ENCODE data around the gene SWAP70.

The SWAP70 gene

DNA sequence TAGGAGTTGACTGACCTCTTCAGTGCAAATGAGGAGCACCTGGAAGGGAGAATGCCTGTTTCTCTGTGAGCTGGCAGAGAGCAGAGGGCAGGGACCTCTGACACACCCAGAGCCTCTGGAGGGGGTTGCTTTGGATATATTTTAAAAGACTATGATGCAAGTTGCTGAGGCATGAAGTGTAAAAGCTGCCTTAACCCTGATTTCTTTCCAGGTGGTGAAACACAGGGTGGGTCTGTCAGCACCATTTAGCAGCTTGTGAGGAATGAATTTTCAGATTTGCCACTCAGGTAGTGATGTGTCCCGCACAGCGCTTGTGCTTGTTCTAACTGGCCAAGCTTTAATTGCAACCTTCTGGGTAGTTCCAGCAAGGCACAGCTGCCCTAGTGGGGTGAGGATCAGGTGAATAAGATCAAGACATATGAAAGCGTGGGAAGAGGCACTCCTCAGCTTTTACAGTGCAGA lies 90.2 kb downstream of the SWAP70 start:
- H3K9me3 Mint-ChIP-seq = no peaks in the 10 kb centered on the region
- H3K36me3 Mint-ChIP-seq (ENCODE audit: low read depth) = peaks cover 3% of the 10 kb centered on the region
- peaks cover 24% of the 10 kb centered on the region for H3K4me1 Mint-ChIP-seq (ENCODE audit: low read depth)
- H3K4me3 Mint-ChIP-seq = no peak overlapping the region
- H3K27ac Mint-ChIP-seq = no peak overlapping the region
- no peaks in the 10 kb centered on the region for H3K27me3 Mint-ChIP-seq (ENCODE audit: low read depth)

- Mint-ChIP-seq H3K4me3 (no peak overlapping the region), H3K27me3 (ENCODE audit: low read depth) (no peaks in the 10 kb centered on the region), H3K36me3 (ENCODE audit: low read depth) (no peaks in the 10 kb centered on the region), H3K4me1 (ENCODE audit: low read depth) (peaks cover 35% of the 10 kb centered on the region), H3K9me3 (no peaks in the 10 kb centered on the region), H3K27ac (no peak overlapping the region)
Observed at GRCh38 chr11:9755561-9756185, 91.8 kb downstream of the SWAP70 start.

- H3K27ac Mint-ChIP-seq = peak overlapping the region; percentile 23
- H3K4me1 Mint-ChIP-seq (ENCODE audit: low read depth) = peaks cover 35% of the 10 kb centered on the region
- H3K9me3 Mint-ChIP-seq = no peaks in the 10 kb centered on the region
- no peaks in the 10 kb centered on the region for H3K36me3 Mint-ChIP-seq (ENCODE audit: low read depth)
- no peak overlapping the region for H3K4me3 Mint-ChIP-seq
- no peaks in the 10 kb centered on the region for H3K27me3 Mint-ChIP-seq (ENCODE audit: low read depth)
Observed at GRCh38 chr11:9756461-9756860, 92.6 kb downstream of the SWAP70 start.

DNA sequence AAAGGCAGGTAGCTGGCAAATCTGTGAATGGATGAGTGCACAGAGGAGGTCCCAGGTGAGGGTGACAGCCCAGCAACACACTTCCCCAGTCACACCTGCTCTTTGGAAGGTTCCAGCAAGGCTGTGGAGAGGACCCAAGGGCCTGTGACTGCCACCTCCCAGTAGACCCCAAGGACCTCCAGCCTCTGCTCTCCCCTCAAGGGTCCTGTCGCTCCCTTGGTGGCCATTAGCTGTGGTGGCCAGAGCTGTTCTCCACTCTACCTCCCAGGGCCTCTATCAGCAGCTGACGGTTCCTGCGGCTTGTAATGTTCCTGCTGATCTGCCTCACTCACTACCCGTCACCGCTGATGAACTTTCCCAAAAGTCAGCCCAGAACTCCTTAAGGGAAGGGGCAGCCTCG lies 93.0 kb downstream of the SWAP70 start:
- Mint-ChIP-seq H3K4me1 (ENCODE audit: low read depth) (peaks cover 37% of the 10 kb centered on the region), H3K4me3 (no peak overlapping the region)

DNA sequence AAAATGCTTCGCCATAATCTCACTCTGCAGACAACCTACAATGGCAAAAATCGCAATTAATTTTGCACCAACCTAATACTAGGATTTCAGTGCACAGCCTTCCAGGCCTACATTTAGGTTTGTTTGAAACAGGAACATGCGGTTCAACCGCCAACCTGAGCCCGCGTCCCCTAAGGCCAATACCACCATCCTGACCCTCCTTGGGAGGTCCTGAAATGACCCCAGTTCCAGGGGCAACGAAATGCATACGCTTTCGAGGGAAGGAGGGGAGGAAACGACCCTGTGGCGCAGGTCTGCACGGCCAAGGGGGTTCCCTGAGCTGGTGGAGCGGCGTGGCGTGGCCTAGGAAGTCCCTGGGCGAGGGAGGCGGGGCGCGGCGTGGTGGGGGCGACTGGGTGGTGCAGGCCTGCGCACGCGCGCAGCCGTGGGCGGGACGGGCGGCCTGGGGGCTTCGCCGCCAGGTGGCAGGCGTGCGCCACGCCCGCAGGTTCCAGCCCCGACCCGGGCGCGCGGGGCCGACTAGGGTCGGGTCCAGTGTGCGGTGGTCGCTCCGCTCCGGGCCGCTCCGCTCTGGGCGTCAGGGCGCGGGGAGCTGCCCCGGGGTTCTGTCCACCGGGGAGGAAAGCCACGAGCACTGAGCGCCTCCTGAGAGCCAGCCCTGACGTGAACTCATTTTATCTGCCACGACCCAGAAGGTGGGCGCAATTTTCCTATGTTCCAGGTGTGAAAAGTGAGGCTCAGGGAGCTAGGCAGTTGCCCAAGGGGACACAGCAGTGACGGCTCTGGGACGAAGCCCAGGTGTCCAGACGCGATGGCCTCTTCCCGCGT lies 94.1 kb downstream of the SWAP70 start:
- Mint-ChIP-seq H3K4me3 (peak overlapping the region; percentile 73), H3K4me1 (ENCODE audit: low read depth) (peaks cover 38% of the 10 kb centered on the region), H3K9me3 (no peaks in the 10 kb centered on the region), H3K36me3 (ENCODE audit: low read depth) (no peaks in the 10 kb centered on the region), H3K27me3 (ENCODE audit: low read depth) (no peaks in the 10 kb centered on the region), H3K27ac (peak overlapping the region; percentile 79)

More for the DNA sequence above, 93.0 kb downstream of the SWAP70 start:
- Mint-ChIP-seq H3K27ac (peak overlapping the region; percentile 37), H3K27me3 (ENCODE audit: low read depth) (no peaks in the 10 kb centered on the region), H3K36me3 (ENCODE audit: low read depth) (no peaks in the 10 kb centered on the region), H3K9me3 (no peaks in the 10 kb centered on the region)

DNA sequence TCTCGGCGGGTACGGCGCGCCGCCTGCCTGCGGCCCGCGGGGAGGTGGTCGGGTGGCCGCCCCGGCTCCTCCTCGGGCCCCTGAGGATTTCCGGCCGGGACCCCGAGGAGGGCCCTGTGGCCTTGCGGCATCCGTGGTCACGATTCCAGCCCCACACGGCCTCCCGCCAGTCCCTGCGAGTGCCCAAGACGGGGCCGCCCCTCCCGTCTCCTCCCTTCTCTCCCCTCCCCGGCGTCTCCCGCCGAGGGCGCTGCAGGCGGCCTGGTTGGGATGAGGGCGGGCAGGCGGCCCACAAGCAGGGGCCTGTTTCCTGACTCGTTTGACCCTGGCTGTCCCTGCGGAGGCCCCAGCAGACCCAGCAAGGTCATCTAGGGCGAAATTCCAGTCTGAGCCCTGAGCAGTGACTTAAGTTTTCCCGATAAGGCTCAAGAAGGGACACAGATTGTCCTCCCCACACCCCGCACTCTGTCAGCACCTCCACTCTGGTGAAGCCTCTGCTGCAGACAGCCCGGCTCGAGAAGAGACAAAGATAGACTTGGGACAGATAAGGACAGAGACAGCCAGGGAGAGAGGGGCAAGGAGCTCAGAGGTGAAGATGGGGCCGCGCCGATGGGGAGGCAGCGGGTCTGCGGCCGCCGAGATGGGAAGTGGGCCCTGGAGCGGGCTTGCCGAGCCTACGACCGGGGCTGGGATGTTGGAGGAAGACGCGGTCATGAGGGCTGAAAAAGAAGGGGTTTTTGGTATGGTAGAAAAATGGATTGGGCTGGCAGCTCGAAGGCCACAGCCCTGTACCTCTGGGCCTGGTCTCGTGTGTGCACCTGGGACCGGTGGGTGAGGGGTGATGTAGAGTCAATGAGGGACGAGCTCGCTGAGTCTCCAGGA lies 95.0 kb downstream of the SWAP70 start:
- H3K27me3 Mint-ChIP-seq (ENCODE audit: low read depth) = no peaks in the 10 kb centered on the region
- peaks cover 36% of the 10 kb centered on the region for H3K4me1 Mint-ChIP-seq (ENCODE audit: low read depth)
- H3K36me3 Mint-ChIP-seq (ENCODE audit: low read depth) = no peaks in the 10 kb centered on the region
- peak overlapping the region; percentile 81 for H3K27ac Mint-ChIP-seq
- H3K9me3 Mint-ChIP-seq = no peaks in the 10 kb centered on the region
- peak overlapping the region; percentile 75 for H3K4me3 Mint-ChIP-seq

GRCh38 chr11:9759519-9760192 lies 95.8 kb downstream of the SWAP70 start:
- H3K4me1 Mint-ChIP-seq (ENCODE audit: low read depth) = peaks cover 39% of the 10 kb centered on the region
- no peaks in the 10 kb centered on the region for H3K27me3 Mint-ChIP-seq (ENCODE audit: low read depth)
- H3K27ac Mint-ChIP-seq = peak overlapping the region; percentile 81
- peak overlapping the region; percentile 75 for H3K4me3 Mint-ChIP-seq
- H3K36me3 Mint-ChIP-seq (ENCODE audit: low read depth) = no peaks in the 10 kb centered on the region
- no peaks in the 10 kb centered on the region for H3K9me3 Mint-ChIP-seq

- no peaks in the 10 kb centered on the region for H3K9me3 Mint-ChIP-seq
- H3K27me3 Mint-ChIP-seq (ENCODE audit: low read depth) = no peaks in the 10 kb centered on the region
- H3K4me3 Mint-ChIP-seq = no peak overlapping the region
- H3K36me3 Mint-ChIP-seq (ENCODE audit: low read depth) = no peaks in the 10 kb centered on the region
- peak overlapping the region; percentile 81 for H3K27ac Mint-ChIP-seq
- H3K4me1 Mint-ChIP-seq (ENCODE audit: low read depth) = peaks cover 39% of the 10 kb centered on the region
Observed at GRCh38 chr11:9760193-9760575, 96.3 kb downstream of the SWAP70 start.

DNA sequence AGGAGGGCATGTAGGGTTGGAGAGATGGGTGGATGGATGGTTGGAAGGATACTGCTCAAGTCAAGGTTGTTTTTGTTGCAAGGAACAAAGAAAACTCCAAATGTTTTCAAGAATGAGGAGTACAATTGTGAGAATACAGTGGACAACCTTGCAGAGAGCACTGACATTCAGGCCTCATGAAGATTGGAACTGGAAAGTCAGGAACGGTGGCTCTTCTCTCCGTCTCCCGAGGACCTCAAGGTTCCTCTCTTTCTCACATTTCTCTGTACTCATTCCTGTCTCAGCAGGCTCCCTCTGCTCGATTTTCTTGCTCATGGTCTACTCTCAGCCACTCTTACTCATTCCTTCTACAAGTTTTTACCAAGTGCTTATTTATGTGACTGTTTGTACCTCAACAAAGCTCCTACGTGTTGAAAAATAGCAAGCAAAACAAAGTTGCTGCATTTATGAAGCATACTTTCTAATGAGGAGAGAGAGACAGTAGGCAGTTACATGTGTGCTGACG lies 97.6 kb downstream of the SWAP70 start:
- no peaks in the 10 kb centered on the region for H3K27me3 Mint-ChIP-seq (ENCODE audit: low read depth)
- peaks cover 33% of the 10 kb centered on the region for H3K4me1 Mint-ChIP-seq (ENCODE audit: low read depth)

GRCh38 chr11:9762531-9762930 lies 98.7 kb downstream of the SWAP70 start:
- no peak overlapping the region for H3K27ac Mint-ChIP-seq
- H3K9me3 Mint-ChIP-seq = no peaks in the 10 kb centered on the region
- H3K4me1 Mint-ChIP-seq (ENCODE audit: low read depth) = peaks cover 32% of the 10 kb centered on the region
- no peak overlapping the region for H3K4me3 Mint-ChIP-seq
- no peaks in the 10 kb centered on the region for H3K27me3 Mint-ChIP-seq (ENCODE audit: low read depth)
- H3K36me3 Mint-ChIP-seq (ENCODE audit: low read depth) = no peaks in the 10 kb centered on the region

More for the DNA sequence above, 97.6 kb downstream of the SWAP70 start:
- no peaks in the 10 kb centered on the region for H3K9me3 Mint-ChIP-seq
- H3K36me3 Mint-ChIP-seq (ENCODE audit: low read depth) = no peaks in the 10 kb centered on the region
- H3K27ac Mint-ChIP-seq = no peak overlapping the region
- H3K4me3 Mint-ChIP-seq = no peak overlapping the region

GRCh38 chr11:9763301-9763700 lies 99.4 kb downstream of the SWAP70 start:
- H3K36me3 Mint-ChIP-seq (ENCODE audit: low read depth) = no peaks in the 10 kb centered on the region
- no peaks in the 10 kb centered on the region for H3K9me3 Mint-ChIP-seq
- peaks cover 28% of the 10 kb centered on the region for H3K4me1 Mint-ChIP-seq (ENCODE audit: low read depth)
- no peak overlapping the region for H3K4me3 Mint-ChIP-seq
- no peak overlapping the region for H3K27ac Mint-ChIP-seq
- H3K27me3 Mint-ChIP-seq (ENCODE audit: low read depth) = no peaks in the 10 kb centered on the region

- Mint-ChIP-seq H3K27me3 (ENCODE audit: low read depth) (no peaks in the 10 kb centered on the region), H3K4me1 (ENCODE audit: low read depth) (peaks cover 14% of the 10 kb centered on the region), H3K36me3 (ENCODE audit: low read depth) (no peaks in the 10 kb centered on the region), H3K4me3 (no peak overlapping the region), H3K9me3 (no peaks in the 10 kb centered on the region), H3K27ac (no peak overlapping the region)
Observed at GRCh38 chr11:9765320-9766101, 101.6 kb downstream of the SWAP70 start.

DNA sequence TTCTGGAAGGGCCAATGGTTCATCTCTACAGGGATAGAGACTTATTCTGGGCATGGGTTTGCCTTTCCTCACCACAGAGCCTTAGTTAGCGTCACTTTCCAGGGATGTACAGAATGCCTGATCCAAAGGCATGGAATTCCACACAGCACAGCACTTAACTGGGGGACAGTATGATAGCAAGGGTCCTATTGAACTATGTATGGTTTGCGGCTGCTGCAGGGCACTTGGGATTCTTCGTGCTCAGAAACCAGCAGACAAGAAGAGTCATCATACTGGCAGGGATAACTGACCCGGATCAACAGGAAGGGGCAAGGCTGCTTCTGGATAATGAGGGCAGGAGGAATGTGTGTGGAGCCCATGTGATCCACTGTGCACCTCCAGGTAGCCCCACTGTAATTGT lies 105.7 kb downstream of the SWAP70 start:
- Mint-ChIP-seq H3K27ac (no peak overlapping the region), H3K9me3 (no peaks in the 10 kb centered on the region), H3K4me3 (no peak overlapping the region), H3K36me3 (ENCODE audit: low read depth) (no peaks in the 10 kb centered on the region), H3K27me3 (ENCODE audit: low read depth) (no peaks in the 10 kb centered on the region), H3K4me1 (ENCODE audit: low read depth) (peaks cover 6% of the 10 kb centered on the region)

All from T-helper 1 cell treated with Interleukin-12 subunit alpha and Interleukin-12 subunit beta and Interleukin-4 antibody, amounts not matched to agents 30 μg/mL and 1 μg/mL, for 36 hours (primary cell).